HEK293T (cell line): Measurements from ENCODE around the gene CD247.

ENCODE experiments used
- BHLHE40 ChIP-seq: fragments of 450-650 bp; IDR thresholded peaks from 2 replicates; pipeline ENCODE4 v1.6.1; 2016; ENCODE audit warnings: mild to moderate bottlenecking, moderate library complexity, borderline replicate concordance
- CTBP1 ChIP-seq: fragments of 450-650 bp; IDR thresholded peaks from 2 replicates; pipeline ENCODE4 v1.6.1; 2016; ENCODE audit warnings: borderline replicate concordance
- ELF4 ChIP-seq: fragments of 450-650 bp; IDR thresholded peaks from 2 replicates; pipeline ENCODE4 v1.6.1; 2017; ENCODE audit warnings: antibody characterized with exemption
- FOXA1 ChIP-seq: fragments of 450-650 bp; IDR thresholded peaks from 2 replicates; pipeline ENCODE4 v1.6.1; 2016; ENCODE audit warnings: mild to moderate bottlenecking
- FOXM1 ChIP-seq: fragments of 450-650 bp; IDR thresholded peaks from 2 replicates; pipeline ENCODE4 v1.6.1; 2017; ENCODE audit warnings: mild to moderate bottlenecking, borderline replicate concordance
- HDGF ChIP-seq: fragments of 450-650 bp; IDR thresholded peaks from 2 replicates; pipeline ENCODE4 v1.6.1; 2017; ENCODE audit warnings: antibody characterized with exemption, borderline replicate concordance
- NFRKB ChIP-seq: fragments of 450-650 bp; IDR thresholded peaks from 2 replicates; pipeline ENCODE4 v1.6.1; 2016; ENCODE audit warnings: mild to moderate bottlenecking, moderate library complexity
- TARDBP ChIP-seq: fragments of 450-650 bp; IDR thresholded peaks from 2 replicates; pipeline ENCODE4 v1.6.1; 2016
- ZNF384 ChIP-seq: fragments of 450-650 bp; IDR thresholded peaks from 2 replicates; pipeline ENCODE4 v1.6.1; 2016
- TF ChIP-seq, protein P1 (sequence below): fragments of 450-650 bp; IDR thresholded peaks from 2 replicates; pipeline ENCODE4 v1.6.1; 2016

- TF ChIP-seq FOXM1 (no peak), CTBP1 (no peak), HDGF (no peak), ELF4 (no peak), ZNF384 (no peak), BHLHE40 (no peak), NFRKB (no peak), FOXA1 (no peak), TARDBP (no peak)
- TF ChIP-seq, protein P1, sequence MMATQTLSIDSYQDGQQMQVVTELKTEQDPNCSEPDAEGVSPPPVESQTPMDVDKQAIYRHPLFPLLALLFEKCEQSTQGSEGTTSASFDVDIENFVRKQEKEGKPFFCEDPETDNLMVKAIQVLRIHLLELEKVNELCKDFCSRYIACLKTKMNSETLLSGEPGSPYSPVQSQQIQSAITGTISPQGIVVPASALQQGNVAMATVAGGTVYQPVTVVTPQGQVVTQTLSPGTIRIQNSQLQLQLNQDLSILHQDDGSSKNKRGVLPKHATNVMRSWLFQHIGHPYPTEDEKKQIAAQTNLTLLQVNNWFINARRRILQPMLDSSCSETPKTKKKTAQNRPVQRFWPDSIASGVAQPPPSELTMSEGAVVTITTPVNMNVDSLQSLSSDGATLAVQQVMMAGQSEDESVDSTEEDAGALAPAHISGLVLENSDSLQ, result peak; percentile 83
These were observed 35.1 kb upstream of the CD247 start, which contains the start of gene CREG1 for GRCh38 chr1:167553136-167554027.
